Activated gamma-delta T cell treated with Interleukin-2 at 50 U/mL for 16 hours (primary cell): ENCODE measurements around the gene CD2.
A peak's percentile ranks its signal among the peaks of the same experiment; 100 is the strongest.

ENCODE experiments used
- DNase-seq: peaks from one replicate; pipeline ENCODE4 v3.0.0-alpha.2; 2020

Gene CD2, protein sequence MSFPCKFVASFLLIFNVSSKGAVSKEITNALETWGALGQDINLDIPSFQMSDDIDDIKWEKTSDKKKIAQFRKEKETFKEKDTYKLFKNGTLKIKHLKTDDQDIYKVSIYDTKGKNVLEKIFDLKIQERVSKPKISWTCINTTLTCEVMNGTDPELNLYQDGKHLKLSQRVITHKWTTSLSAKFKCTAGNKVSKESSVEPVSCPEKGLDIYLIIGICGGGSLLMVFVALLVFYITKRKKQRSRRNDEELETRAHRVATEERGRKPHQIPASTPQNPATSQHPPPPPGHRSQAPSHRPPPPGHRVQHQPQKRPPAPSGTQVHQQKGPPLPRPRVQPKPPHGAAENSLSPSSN

GRCh38 chr1:116754198-116754977, at the start of gene CD2:
Gene CD2, plus strand, starts transcription at chr1:116754430. Its CDS starts 63 bp downstream, at chr1:116754493.
- DNase-seq, result no peak

GRCh38 chr1:116706123-116706522, 48.1 kb upstream of the CD2 start:
- DNase-seq, result no peak

GRCh38 chr1:116706841-116707240, 47.4 kb upstream of the CD2 start:
- no peak for DNase-seq

DNA sequence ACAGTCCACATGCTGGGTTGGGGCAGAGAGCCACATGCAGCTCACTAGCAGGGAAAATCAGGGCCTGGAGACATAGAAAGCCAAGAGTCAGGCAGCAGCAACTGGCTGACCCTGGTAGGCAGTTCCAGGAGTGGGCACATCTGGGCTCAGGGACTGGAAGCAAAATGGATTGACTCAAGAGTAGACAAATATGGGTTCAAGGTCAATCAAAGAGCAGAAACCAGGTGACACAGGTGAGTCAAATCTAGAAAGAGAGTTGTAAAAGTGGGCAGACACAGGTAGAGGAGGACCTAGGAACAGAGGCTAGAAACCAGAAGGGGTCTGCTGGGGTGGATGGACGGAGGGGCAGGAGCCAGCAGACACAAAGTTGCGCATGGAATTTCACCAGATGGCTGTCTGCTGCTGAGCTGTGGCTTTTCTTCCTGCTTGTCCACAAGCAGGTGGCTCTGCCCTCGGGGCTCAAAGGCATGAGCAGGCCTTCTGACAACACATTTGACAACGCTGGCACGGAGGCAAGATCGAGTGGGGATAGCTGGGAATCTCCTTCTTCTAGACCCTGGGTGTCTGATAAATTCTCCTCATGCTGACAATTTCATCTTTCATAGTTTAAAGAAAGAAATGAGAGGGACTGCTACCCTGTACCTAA, 45.9 kb upstream of the CD2 start:
- DNase-seq, result no peak

- no peak for DNase-seq
Measured at GRCh38 chr1:116709666-116710167, 44.5 kb upstream of the CD2 start.

- no peak for DNase-seq
Measured at GRCh38 chr1:116710420-116711262, 43.6 kb upstream of the CD2 start.

DNA sequence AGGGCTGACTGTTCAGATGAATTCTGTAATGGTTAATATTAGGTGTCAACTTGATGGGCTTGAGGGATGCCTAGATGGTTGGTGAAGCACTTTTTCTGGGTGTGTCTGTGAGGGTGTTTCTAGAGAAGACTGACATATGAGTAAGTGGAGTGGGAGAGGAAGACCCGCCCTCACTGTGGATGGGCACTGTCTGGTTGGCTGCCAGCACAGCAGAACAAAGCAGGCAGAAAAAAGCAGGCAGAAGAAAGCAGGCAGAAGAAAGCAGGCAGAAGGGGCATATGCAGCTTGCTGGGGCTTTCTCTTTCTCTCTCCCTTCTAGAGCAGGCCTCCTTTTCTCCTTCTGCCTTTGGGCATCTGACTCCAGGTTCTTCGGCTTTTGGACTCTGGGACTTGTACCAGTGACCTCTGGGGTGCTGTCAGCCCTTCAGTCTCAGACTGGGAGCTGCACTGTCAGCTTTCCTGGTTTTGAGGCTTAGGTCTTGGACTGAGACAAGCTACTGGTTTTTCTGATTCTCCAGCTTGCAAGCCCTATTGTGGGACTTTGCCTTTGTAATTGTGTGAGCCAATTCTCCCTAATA, 42.9 kb upstream of the CD2 start:
- DNase-seq, result no peak

GRCh38 chr1:116712510-116712909, 41.7 kb upstream of the CD2 start:
- no peak for DNase-seq

DNA sequence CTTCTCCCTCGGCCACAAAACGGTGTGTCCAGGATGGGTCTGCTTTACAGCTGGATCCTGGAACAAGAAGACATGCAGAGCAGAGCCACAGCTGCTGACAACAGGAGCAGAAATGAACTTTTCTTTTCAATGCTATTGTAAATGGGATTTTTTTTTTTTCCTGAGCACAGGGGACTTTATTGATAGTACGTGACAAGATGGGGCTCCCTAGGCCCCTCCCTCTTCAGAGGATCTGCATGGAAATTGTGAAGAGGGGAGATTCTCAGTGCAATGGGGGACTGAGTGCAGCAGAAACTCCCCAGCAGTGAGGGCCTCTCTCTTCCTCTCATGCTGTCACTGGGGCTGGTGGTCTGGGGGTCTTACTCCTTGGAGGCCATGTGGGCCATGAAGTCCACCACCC, 40.8 kb upstream of the CD2 start:
- DNase-seq, result no peak

- DNase-seq, result no peak
Measured at GRCh38 chr1:116716391-116716790, 37.8 kb upstream of the CD2 start.

GRCh38 chr1:116717318-116717717, 36.9 kb upstream of the CD2 start:
- DNase-seq, result no peak

DNA sequence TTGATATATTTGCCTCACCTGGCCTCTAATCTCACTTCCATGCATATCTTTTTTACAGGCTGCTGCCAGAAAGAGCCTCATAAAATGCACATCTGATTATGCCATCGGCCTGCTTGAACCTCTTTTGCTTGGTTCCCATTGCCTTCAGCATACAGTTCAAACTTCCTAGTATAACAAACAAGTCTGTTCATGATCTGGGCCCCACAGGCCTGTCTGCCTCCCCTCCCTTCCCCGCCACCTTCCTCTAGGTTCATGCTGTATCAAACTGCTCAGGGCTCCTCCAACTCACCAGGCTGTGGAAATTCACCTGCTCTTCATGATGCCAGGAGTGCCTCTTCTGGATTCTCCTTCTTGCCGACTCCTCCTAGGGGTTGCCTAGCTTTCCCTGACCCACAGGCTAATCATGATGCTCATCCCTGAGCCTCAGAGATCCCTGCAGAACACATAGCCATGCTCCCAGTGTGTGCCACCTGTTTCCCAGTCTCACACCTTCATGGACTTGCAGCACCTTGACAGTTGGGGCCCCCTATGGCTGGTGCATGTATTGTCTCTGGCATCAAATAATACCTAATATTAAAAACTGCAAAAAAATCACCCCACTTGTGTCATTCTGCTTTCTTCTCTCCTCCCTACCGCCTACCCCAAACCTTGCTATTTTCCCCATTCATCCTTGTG, 33.7 kb upstream of the CD2 start:
- no peak for DNase-seq

GRCh38 chr1:116721039-116721405, 33.2 kb upstream of the CD2 start:
- DNase-seq, result no peak

DNA sequence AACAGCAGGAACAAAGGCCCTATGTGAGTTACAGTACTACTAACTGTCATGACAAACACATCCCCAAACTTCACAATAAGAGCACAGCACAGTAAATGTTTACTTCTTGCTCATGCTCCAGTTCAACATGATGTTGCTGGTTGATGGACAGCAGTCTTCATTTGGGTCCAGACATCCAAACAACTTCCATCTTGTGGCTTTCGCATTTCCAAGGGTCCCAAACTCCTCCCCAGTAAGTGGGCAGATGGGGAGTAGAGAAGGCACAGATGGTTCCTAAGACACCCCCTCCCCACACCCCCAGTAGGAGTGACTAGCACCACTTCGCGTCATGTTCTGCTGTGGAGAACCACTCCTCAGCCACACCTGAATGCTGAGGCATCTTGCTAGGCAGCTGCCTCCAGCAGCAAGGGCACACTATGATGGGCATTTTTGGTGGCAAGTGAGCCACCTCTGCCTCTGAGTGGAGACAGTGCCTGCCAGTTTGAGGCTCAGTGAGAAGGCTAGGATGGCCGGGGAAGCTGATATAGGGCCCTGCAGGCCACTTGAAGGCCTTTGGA, 32.7 kb upstream of the CD2 start:
- no peak for DNase-seq

- DNase-seq, result no peak
Measured at GRCh38 chr1:116722016-116722838, 32.0 kb upstream of the CD2 start.

GRCh38 chr1:116724765-116725375, 29.4 kb upstream of the CD2 start:
- peak; percentile 83 for DNase-seq

DNA sequence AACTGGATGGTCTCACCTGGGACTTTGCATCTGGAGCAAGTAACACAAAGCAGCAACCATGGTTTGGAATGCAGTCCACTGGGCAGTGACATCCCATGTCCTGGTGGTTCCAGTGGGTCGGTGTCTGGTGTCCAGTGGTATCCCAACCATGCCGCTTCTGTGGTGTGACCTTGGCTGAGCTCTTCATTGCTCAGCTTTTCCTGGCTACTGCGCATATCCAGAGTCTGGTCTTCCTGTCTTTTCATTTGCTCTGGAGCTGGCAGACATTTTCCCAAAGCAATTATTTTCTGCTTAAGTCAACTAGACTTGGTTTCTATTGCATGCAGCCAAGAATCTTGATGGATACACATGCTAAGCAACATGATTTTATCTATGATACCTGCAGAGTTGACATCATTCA, 28.4 kb upstream of the CD2 start:
- no peak for DNase-seq

DNA sequence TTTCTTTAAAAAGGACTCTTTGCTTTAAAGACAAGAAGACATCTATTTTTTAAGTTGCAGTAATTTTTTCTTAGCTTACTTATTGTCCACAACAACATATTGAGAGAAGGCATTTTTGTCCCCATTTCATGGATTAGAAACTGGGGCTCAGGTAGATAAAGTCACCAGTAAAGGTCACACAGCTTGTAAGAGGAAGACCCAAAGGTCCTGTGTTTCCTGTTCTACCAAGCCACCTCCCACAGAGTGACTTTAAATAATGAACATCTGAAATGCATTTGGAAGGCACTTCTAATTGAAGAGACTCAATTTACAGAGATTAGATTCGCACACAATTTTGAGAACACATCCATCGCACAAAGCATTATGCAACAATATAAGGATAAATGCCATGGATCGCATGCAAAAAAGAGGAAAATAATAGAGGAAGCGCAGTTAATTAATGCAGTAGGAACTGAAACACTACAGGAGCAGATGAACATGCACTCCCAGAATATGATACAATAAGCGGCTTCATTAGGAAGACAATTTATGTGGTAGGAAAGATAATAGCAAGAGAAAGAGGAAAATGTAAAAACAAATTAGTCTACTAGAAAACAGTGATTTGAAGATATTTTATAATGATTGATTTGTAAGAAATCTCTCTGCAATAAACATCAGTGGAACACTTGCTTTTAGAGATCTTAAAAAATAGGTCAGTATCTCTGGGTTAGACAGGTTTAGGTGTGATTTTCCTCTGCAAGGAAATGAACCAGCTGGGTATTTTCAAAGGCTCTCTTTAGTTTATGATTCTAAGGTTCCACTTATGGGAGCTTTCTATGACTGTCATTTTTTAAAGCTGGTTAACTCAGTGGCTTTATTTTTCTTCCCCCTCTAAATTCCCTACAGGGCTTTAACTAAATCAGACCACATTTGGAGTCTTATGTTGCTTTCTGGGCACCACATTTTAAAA, 27.1 kb upstream of the CD2 start:
- no peak for DNase-seq

GRCh38 chr1:116731439-116731838, 22.8 kb upstream of the CD2 start:
- no peak for DNase-seq
